Naive thymus-derived CD4-positive, alpha-beta T cell (primary cell): ENCODE data around the gene PCDHGB4. TPM values are rescaled to one million over a fixed set of nuclear protein-coding genes. Genes with fewer than 3 reads are reported as not detected.
"Not testable (repeated sequence)": the region's sequence is repeated elsewhere in the genome, so short reads cannot be mapped to it uniquely, and the experiment has no call there.

Experiments
- ATAC-seq: fragments of 150-1000 bp; cut with Tn5 transposase; 2 replicates; pipeline ENCODE4 v1.10.0; 2021; ENCODE audit warnings: mild to moderate bottlenecking, moderate library complexity
- CTCF ChIA-PET: fragments of 350-600 bp; sonication (Branson Sonifier 250); formaldehyde crosslinking; loops from one replicate; lab custom pipeline; 2021; ENCODE audit warnings: antibody characterized with exemption; lab: Charles Lee
- POLR2A ChIA-PET: fragments of 350-600 bp; sonication (Branson Sonifier 250); formaldehyde crosslinking; loops from one replicate; lab custom pipeline; 2021; ENCODE audit warnings: antibody characterized with exemption, inconsistent platforms; lab: Charles Lee
- DNase-seq, 9 donors: peaks; one replicate each; pipeline versions ENCODE4 v3.0.0 to v3.0.0-alpha.2; 2020 to 2022; ENCODE audit warnings: mixed read lengths in 1 of 9
- H3K27ac ChIP-seq: one replicate; pipeline ENCODE4 v1.7.0; 2013; ENCODE audit warnings: mild to moderate bottlenecking, low read depth, low read length, moderate library complexity
- H3K27me3 ChIP-seq, 2 donors: one replicate each; pipeline ENCODE4 v1.7.0; 2013; ENCODE audit warnings: low read length in 2 of 2, mild to moderate bottlenecking in 2 of 2, moderate library complexity in 2 of 2; ENCODE audit not compliant: control insufficient read depth in 2 of 2, insufficient read depth in 2 of 2
- H3K36me3 ChIP-seq, 3 experiments: 1 replicate in 2 of 3; 2 replicates in 1 of 3; pipeline ENCODE4 v1.7.0; 2013; ENCODE audit warnings: low read length in 3 of 3, mild to moderate bottlenecking in 3 of 3, moderate library complexity in 1 of 3; ENCODE audit not compliant: insufficient read depth in 3 of 3, control insufficient read depth in 2 of 3
- H3K4me1 ChIP-seq, 2 donors: one replicate each; pipeline ENCODE4 v1.7.0; 2013; ENCODE audit warnings: low read length in 2 of 2, mild to moderate bottlenecking in 2 of 2, moderate library complexity in 1 of 2; ENCODE audit not compliant: control insufficient read depth in 2 of 2, insufficient read depth in 2 of 2
- H3K4me3 ChIP-seq: 2 replicates; pipeline ENCODE4 v1.7.0; 2013; ENCODE audit warnings: mild to moderate bottlenecking, low read length
- H3K9me3 ChIP-seq, 3 experiments: 1 replicate in 2 of 3; 2 replicates in 1 of 3; pipeline ENCODE4 v1.7.0; 2013; ENCODE audit warnings: low read length in 3 of 3; ENCODE audit not compliant: control insufficient read depth in 2 of 3
- H3K27ac Mint-ChIP-seq, 9 donors: one replicate each; pipeline ENCODE4 v1.8.0; 2020 to 2022; ENCODE audit warnings: mixed read lengths in 9 of 9, mild to moderate bottlenecking in 8 of 9, moderate library complexity in 5 of 9, inconsistent platforms in 2 of 9
- H3K27me3 Mint-ChIP-seq, 5 donors: one replicate each; pipeline ENCODE4 v1.8.0; 2021 to 2022; ENCODE audit warnings: mixed read lengths in 5 of 5, mild to moderate bottlenecking in 1 of 5
- H3K36me3 Mint-ChIP-seq, 5 donors: one replicate each; pipeline ENCODE4 v1.8.0; 2020 to 2022; ENCODE audit warnings: mixed read lengths in 5 of 5, mild to moderate bottlenecking in 3 of 5, inconsistent platforms in 1 of 5
- H3K4me1 Mint-ChIP-seq, 7 donors: one replicate each; pipeline ENCODE4 v1.8.0; 2020 to 2022; ENCODE audit warnings: mixed read lengths in 7 of 7, mild to moderate bottlenecking in 3 of 7, inconsistent platforms in 1 of 7
- H3K4me3 Mint-ChIP-seq, 10 donors: one replicate each; pipeline ENCODE4 v1.8.0; 2020 to 2022; ENCODE audit warnings: mild to moderate bottlenecking in 10 of 10, mixed read lengths in 10 of 10, moderate library complexity in 6 of 10, inconsistent platforms in 2 of 10
- H3K9me3 Mint-ChIP-seq, 11 donors: one replicate each; pipeline ENCODE4 v1.8.0; 2020 to 2022; ENCODE audit warnings: mixed read lengths in 11 of 11, mild to moderate bottlenecking in 4 of 11, inconsistent platforms in 1 of 11, moderate library complexity in 1 of 11
- intact Hi-C, 2 donors: fragments of 100-400 bp; cut with micrococcal nuclease; formaldehyde crosslinking; loops; one replicate each; pipeline ENCODE4 v1.15.1; 2023
- polyA plus RNA-seq, 2 donors: library from polyadenylated mRNA; unstranded; fragments of 300-500 nt; fragmentation: Illumina TruSeq; gene quantifications; one replicate each; pipeline ENCODE4 v1.2.3, GENCODE V29; 2021
- total RNA-seq, 6 experiments: library from RNA in 5 of 6; stranded (reverse) in 5 of 6; gene quantifications; 1 replicate in 5 of 6; 2 replicates in 1 of 6; pipeline ENCODE4 v1.2.3 and lab custom pipeline; 2021 to 2026

The PCDHGB4 gene
- total RNA-seq = under 1 TPM in 4 of 5 experiments, not detected in 1; 0.08 to 0.27 (median 0.24) TPM
- not detected for polyA plus RNA-seq
- not detected for total RNA-seq (lab: John Stamatoyannopoulos, UW)

DNA sequence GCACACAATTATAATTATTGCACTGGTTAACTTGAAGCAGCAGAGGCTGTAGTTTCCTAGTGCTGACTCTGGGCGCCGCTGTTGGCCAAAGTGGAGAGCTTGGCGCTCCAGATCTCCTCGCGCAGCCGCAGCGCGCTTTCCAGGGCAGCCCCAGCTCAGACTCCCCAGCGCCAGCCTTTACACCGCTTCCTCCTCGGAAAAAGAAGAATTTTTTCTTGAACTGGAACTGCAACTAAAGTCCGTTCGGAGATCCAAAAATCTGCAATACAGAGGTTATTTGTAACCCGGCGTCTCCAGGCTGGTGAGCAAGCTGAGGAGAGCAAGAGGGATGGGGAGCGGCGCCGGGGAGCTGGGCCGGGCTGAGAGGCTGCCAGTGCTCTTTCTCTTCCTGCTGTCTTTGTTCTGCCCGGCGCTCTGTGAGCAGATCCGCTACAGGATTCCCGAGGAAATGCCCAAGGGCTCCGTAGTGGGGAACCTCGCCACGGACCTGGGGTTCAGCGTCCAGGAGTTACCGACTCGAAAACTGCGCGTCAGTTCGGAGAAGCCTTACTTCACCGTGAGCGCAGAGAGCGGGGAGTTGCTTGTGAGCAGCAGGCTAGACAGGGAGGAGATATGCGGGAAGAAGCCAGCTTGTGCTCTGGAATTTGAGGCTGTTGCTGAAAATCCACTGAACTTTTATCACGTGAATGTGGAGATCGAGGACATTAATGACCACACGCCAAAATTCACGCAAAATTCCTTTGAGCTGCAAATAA is at the start of gene PCDHGB4:
Gene PCDHGB4, plus strand, starts transcription at position 142 of the 755 bp plus-strand sequence. Its CDS starts 187 bp downstream, at position 329.
- ATAC-seq = peak; percentile 74
- H3K4me1 ChIP-seq, H3K4me3 ChIP-seq, H3K27ac ChIP-seq, H3K4me1 Mint-ChIP-seq, H3K27ac Mint-ChIP-seq, H3K36me3 ChIP-seq, intact Hi-C loops, POLR2A ChIA-PET, CTCF ChIA-PET: not testable (repeated sequence)
- Mint-ChIP-seq H3K36me3 (peaks cover 5 to 31% (median 10%) of the 10 kb centered on the region in 5 donors), H3K9me3 (peaks cover 0 to 90% (median 56%) of the 10 kb centered on the region in 11 donors), H3K4me3 (peak within 1 kb of the TSS in 9 of 10 donors; percentile 19 to 68 (median 50)), H3K27me3 (peaks cover 36 to 85% (median 81%) of the 10 kb centered on the region in 5 donors)
- peaks cover 0 to 45% (median 0%) of the 10 kb centered on the region in 3 experiments for H3K9me3 ChIP-seq
- DNase-seq = peak in 3 of 9 donors; percentile 8 to 24 (median 8)
- H3K27me3 ChIP-seq = peaks cover 4 to 16% of the 10 kb centered on the region in 2 donors

DNA sequence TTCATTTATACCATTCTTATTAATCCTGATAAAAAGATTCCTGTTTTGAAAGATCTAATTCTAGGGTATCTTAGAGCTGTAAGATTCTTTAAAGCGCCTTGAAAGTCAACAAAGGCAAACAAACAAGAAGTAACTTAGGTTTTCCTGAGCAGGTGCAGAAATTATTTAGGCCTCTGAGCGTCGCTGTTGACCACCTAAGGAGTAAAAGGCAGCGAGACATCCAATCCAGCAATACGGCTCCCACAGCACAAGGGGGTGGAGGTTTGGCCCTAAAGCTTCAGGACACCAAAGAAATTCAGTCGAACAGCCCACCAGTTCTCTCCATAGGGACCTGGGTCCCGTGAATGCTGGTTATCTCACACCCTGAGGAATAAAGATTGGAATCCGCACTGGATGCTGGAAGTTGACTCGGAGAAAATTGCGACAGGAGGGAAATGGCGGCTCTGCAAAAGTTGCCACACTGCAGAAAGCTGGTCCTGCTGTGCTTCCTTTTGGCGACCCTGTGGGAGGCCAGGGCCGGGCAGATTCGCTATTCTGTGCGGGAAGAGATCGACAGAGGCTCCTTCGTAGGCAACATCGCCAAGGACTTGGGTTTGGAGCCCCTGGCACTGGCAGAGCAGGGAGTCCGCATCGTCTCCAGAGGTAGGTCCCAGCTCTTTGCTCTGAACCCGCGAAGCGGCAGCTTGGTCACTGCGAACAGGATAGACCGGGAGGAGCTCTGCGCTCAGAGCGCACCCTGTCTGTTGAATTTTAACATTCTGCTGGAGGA is 48.8 kb upstream of the PCDHGB4 start, which contains the start of gene PCDHGA2:
Gene PCDHGA2, plus strand, starts transcription at position 223 of the 769 bp plus-strand sequence.
- Mint-ChIP-seq H3K27me3 (peaks cover 67 to 90% (median 87%) of the 10 kb centered on the region in 5 donors), H3K27ac (no peak within 1 kb of the TSS), H3K9me3 (peaks cover 15 to 98% (median 72%) of the 10 kb centered on the region in 11 donors), H3K4me3 (peak within 1 kb of the TSS in 3 of 10 donors; percentile 32 to 77 (median 45)), H3K36me3 (peaks cover 7 to 66% (median 8%) of the 10 kb centered on the region in 5 donors), H3K4me1 (peaks cover 0 to 1% (median 0%) of the 10 kb centered on the region in 7 donors)
- intact Hi-C loops = no loop called here
- H3K27ac ChIP-seq = no peak within 1 kb of the TSS
- CTCF ChIA-PET = no interaction called here
- H3K36me3 ChIP-seq = no peaks in the 10 kb centered on the region
- POLR2A ChIA-PET = no interaction called here
- ATAC-seq = no peak
- H3K9me3 ChIP-seq = peaks cover 0 to 41% (median 5%) of the 10 kb centered on the region in 3 experiments
- no peak within 1 kb of the TSS for H3K4me3 ChIP-seq
- no peak for DNase-seq
- H3K4me1 ChIP-seq = no peaks in the 10 kb centered on the region
- H3K27me3 ChIP-seq = peaks cover 0 to 17% of the 10 kb centered on the region in 2 donors

DNA sequence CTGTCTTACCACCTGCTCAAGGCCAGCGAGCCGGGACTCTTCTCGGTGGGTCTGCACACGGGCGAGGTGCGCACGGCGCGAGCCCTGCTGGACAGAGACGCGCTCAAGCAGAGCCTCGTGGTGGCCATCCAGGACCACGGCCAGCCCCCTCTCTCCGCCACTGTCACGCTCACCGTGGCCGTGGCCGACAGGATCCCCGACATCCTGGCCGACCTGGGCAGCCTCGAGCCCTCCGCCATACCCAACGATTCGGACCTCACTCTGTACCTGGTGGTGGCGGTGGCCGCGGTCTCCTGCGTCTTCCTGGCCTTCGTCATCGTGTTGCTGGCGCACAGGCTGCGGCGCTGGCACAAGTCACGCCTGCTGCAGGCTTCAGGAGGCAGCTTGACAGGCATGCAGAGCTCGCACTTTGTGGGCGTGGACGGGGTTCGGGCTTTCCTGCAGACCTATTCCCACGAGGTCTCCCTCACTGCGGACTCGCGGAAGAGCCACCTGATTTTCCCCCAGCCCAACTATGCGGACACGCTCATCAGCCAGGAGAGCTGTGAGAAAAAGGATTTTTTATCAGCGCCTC is 46.6 kb upstream of the PCDHGB4 start:
- Mint-ChIP-seq H3K27me3 (peaks cover 50 to 86% (median 81%) of the 10 kb centered on the region in 5 donors), H3K9me3 (peaks cover 16 to 95% (median 71%) of the 10 kb centered on the region in 11 donors), H3K36me3 (peaks cover 3 to 59% (median 7%) of the 10 kb centered on the region in 5 donors)
- peaks cover 0 to 11% of the 10 kb centered on the region in 2 donors for H3K27me3 ChIP-seq
- H3K36me3 ChIP-seq, H3K4me1 Mint-ChIP-seq, H3K27ac Mint-ChIP-seq, H3K4me3 Mint-ChIP-seq, H3K4me1 ChIP-seq, ATAC-seq, H3K4me3 ChIP-seq, CTCF ChIA-PET, H3K27ac ChIP-seq, DNase-seq, POLR2A ChIA-PET: not testable (repeated sequence)
- H3K9me3 ChIP-seq = peaks cover 0 to 49% (median 5%) of the 10 kb centered on the region in 3 experiments
- intact Hi-C loops = loop anchor here in 1 of 2 donors (5.0 kb wide), 1 partner anchor 216 kb away; no protein-coding TSS in a partner anchor

DNA sequence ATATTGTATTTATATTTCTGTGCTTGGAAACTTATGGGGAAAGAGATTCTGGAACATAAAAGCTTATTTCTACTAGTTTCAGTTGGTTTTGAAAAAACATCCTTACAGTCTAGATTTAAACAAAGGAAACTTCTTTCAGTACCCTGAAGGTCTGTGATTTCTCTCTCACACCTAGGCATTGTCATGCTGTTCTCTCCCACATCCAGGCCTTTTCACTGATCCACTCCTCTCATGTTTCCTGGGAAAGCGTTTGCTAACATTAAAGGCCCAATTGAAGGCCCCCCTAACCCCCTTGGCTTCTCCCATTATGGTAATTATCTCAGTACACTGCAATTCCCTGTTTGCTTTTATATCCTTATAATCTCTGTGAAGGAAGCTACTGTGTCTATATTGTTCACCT is 44.7 kb upstream of the PCDHGB4 start:
- Mint-ChIP-seq H3K9me3 (peaks cover 16 to 91% (median 66%) of the 10 kb centered on the region in 11 donors), H3K4me3 (no peak overlapping the region), H3K4me1 (no peaks in the 10 kb centered on the region), H3K27ac (no peak overlapping the region), H3K36me3 (peaks cover 6 to 52% (median 10%) of the 10 kb centered on the region in 5 donors), H3K27me3 (peaks cover 32 to 83% (median 80%) of the 10 kb centered on the region in 5 donors)
- H3K4me1 ChIP-seq = no peaks in the 10 kb centered on the region
- ChIA-PET CTCF (no interaction called here), POLR2A (no interaction called here)
- ATAC-seq = no peak
- H3K9me3 ChIP-seq = peaks cover 0 to 41% (median 0%) of the 10 kb centered on the region in 3 experiments
- intact Hi-C loops = loop anchor here in 1 of 2 donors (5.0 kb wide), 1 partner anchor 215 kb away; no protein-coding TSS in a partner anchor
- no peak for DNase-seq
- no peak overlapping the region for H3K4me3 ChIP-seq
- no peaks in the 10 kb centered on the region for H3K36me3 ChIP-seq
- H3K27ac ChIP-seq = no peak overlapping the region
- peaks cover 0 to 11% of the 10 kb centered on the region in 2 donors for H3K27me3 ChIP-seq

DNA sequence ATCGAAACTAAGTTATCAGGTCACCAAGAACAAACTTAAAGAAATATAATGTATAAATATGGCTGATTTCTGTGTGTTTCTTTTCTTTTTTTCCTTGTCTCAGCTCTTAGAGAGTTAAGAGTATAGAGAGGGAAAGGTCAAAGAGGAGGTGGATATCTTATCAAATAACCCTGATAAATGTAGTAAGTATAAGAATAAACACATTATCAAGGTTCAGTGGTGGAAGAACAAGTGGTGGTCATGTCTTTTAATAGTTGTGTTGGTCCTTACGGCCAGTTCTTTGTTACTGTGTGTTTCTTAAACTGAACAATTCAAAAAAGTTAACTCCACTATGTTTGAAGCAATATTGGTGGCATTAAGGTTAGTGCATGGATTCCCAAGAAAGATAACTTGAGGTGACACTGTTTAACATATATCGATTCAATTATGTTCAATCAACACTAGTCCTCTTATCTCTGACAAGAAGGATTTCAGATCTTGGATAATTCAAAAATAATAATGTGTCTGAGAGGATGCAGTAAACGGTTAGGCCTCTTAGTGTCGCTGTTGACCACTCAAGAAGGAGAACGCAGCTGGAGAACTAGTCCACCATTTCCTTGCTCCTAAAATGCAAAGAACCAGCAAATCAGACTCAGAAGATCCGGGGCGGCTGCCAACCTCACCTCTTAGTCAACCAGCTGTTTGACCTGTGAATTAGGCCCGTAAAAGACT is 44.1 kb upstream of the PCDHGB4 start, which contains the start of gene PCDHGA3:
Gene PCDHGA3, plus strand, starts transcription at position 588 of the 711 bp plus-strand sequence. CDS start 205 bp downstream, outside the sequence.
- intact Hi-C loops = loop anchor here in 1 of 2 donors (5.0 kb wide), 1 partner anchor 214 kb away; no protein-coding TSS in a partner anchor
- peak within 1 kb of the TSS in 1 of 9 donors; percentile 38 for H3K27ac Mint-ChIP-seq
- H3K36me3 Mint-ChIP-seq = peaks cover 4 to 45% (median 10%) of the 10 kb centered on the region in 5 donors
- ChIA-PET CTCF (no interaction called here), POLR2A (no interaction called here)
- Histone ChIP-seq H3K4me1 (no peaks in the 10 kb centered on the region), H3K36me3 (no peaks in the 10 kb centered on the region), H3K27me3 (peaks cover 3 to 11% of the 10 kb centered on the region in 2 donors), H3K9me3 (peaks cover 0 to 35% (median 0%) of the 10 kb centered on the region in 3 experiments), H3K4me3 (no peak within 1 kb of the TSS), H3K27ac (no peak within 1 kb of the TSS)
- H3K9me3 Mint-ChIP-seq = peaks cover 12 to 91% (median 62%) of the 10 kb centered on the region in 11 donors
- H3K27me3 Mint-ChIP-seq = peaks cover 26 to 82% (median 79%) of the 10 kb centered on the region in 5 donors
- H3K4me3 Mint-ChIP-seq = peak within 1 kb of the TSS in 7 of 10 donors; percentile 48 to 76 (median 57)
- DNase-seq = no peak
- ATAC-seq = no peak
- no peaks in the 10 kb centered on the region for H3K4me1 Mint-ChIP-seq
